Endothelial cell of umbilical vein (primary cell): Measurements from ENCODE around the gene ABTB2.

Source experiments
- EZH2 ChIP-seq: IDR thresholded peaks from 2 replicates; pipeline ENCODE4 v1.6.1; 2012; ENCODE audit warnings: borderline replicate concordance, low read depth, mild to moderate bottlenecking, moderate library complexity, low read length, inconsistent platforms; ENCODE audit not compliant: severe bottlenecking
- FOS ChIP-seq: IDR thresholded peaks from 2 replicates; pipeline ENCODE4 v1.6.1; 2011; ENCODE audit warnings: mild to moderate bottlenecking, low read length, moderate library complexity, borderline replicate concordance; ENCODE audit not compliant: insufficient read depth
- JUN ChIP-seq: IDR thresholded peaks from 2 replicates; pipeline ENCODE4 v1.6.1; 2011; ENCODE audit warnings: borderline replicate concordance, low read depth; ENCODE audit not compliant: insufficient read length, insufficient read depth
- MYC ChIP-seq: IDR thresholded peaks from one replicate; pipeline ENCODE4 v1.6.1; 2011; ENCODE audit warnings: mild to moderate bottlenecking, low read depth, low read length
- POLR2A ChIP-seq: IDR thresholded peaks from 2 replicates; pipeline ENCODE4 v1.6.1; 2012; ENCODE audit warnings: low read depth, mild to moderate bottlenecking, control low read depth, low read length
- POLR2AphosphoS5 ChIP-seq: IDR thresholded peaks from 2 replicates; pipeline ENCODE4 v1.6.1; 2012; ENCODE audit warnings: low read depth, mild to moderate bottlenecking, control low read depth, low read length, moderate library complexity; ENCODE audit not compliant: insufficient read depth
- TF ChIP-seq, protein P1 (sequence below), 2 donors: IDR thresholded peaks; 1 replicate in 1 of 2; 2 replicates in 1 of 2; pipeline ENCODE4 v1.5.1; 2011; ENCODE audit warnings: low read length in 2 of 2, mild to moderate bottlenecking in 2 of 2, moderate library complexity in 2 of 2, control low read depth in 1 of 2, inconsistent platforms in 1 of 2, low read depth in 1 of 2; ENCODE audit not compliant: insufficient read depth in 1 of 2; ENCODE audit errors: extremely low read depth in 1 of 2
- TF ChIP-seq, protein P2 (sequence below): IDR thresholded peaks from 2 replicates; pipeline ENCODE4 v1.6.1; 2011; ENCODE audit not compliant: insufficient read depth, insufficient read length

- TF ChIP-seq, protein P1, sequence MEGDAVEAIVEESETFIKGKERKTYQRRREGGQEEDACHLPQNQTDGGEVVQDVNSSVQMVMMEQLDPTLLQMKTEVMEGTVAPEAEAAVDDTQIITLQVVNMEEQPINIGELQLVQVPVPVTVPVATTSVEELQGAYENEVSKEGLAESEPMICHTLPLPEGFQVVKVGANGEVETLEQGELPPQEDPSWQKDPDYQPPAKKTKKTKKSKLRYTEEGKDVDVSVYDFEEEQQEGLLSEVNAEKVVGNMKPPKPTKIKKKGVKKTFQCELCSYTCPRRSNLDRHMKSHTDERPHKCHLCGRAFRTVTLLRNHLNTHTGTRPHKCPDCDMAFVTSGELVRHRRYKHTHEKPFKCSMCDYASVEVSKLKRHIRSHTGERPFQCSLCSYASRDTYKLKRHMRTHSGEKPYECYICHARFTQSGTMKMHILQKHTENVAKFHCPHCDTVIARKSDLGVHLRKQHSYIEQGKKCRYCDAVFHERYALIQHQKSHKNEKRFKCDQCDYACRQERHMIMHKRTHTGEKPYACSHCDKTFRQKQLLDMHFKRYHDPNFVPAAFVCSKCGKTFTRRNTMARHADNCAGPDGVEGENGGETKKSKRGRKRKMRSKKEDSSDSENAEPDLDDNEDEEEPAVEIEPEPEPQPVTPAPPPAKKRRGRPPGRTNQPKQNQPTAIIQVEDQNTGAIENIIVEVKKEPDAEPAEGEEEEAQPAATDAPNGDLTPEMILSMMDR (IDR thresholded peaks at IDR 0.05; ENCODE audit: extremely low read depth in 1 of 2, insufficient read depth in 1 of 2, low read depth in 1 of 2, low read length in 2 of 2), result no peak
- no peak for TF ChIP-seq EZH2
- TF ChIP-seq POLR2A, result no peak
- TF ChIP-seq, protein P2, sequence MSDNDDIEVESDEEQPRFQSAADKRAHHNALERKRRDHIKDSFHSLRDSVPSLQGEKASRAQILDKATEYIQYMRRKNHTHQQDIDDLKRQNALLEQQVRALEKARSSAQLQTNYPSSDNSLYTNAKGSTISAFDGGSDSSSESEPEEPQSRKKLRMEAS, result no peak
- no peak for TF ChIP-seq POLR2AphosphoS5
- TF ChIP-seq FOS, result no peak
- no peak for TF ChIP-seq MYC
- TF ChIP-seq JUN, result no peak
Measured at GRCh38 chr11:34300926-34301295, 56.9 kb downstream of the ABTB2 start.
